Measurements from ENCODE around the gene RPS6KA2.

The RPS6KA2 gene

GRCh38 chr6:166485651-166486535, 141.2 kb downstream of the RPS6KA2 start:
- DNase-seq (ENCODE audit: low read depth in 2 of 2): no peak

GRCh38 chr6:166484863-166485262, 142.2 kb downstream of the RPS6KA2 start:
- DNase-seq (ENCODE audit: low read depth in 2 of 2): no peak

- DNase-seq (ENCODE audit: low read depth in 2 of 2): no peak
Observed at GRCh38 chr6:166483573-166484250, 143.3 kb downstream of the RPS6KA2 start.

- DNase-seq (ENCODE audit: low read depth in 2 of 2): no peak
Observed at GRCh38 chr6:166483026-166483425, 144.0 kb downstream of the RPS6KA2 start.

- no peak for DNase-seq (ENCODE audit: low read depth in 2 of 2)
Observed at GRCh38 chr6:166478782-166479592, 148.1 kb downstream of the RPS6KA2 start.

- DNase-seq (ENCODE audit: low read depth in 2 of 2): no peak
Observed at GRCh38 chr6:166477647-166478365, 149.2 kb downstream of the RPS6KA2 start.

GRCh38 chr6:166476634-166477215, 150.3 kb downstream of the RPS6KA2 start:
- DNase-seq (ENCODE audit: low read depth in 2 of 2): no peak

GRCh38 chr6:166476061-166476591, 150.9 kb downstream of the RPS6KA2 start:
- DNase-seq (ENCODE audit: low read depth in 2 of 2): no peak

GRCh38 chr6:166474721-166475565, 152.1 kb downstream of the RPS6KA2 start:
- no peak for DNase-seq (ENCODE audit: low read depth in 2 of 2)

GRCh38 chr6:166473886-166474571, 153.0 kb downstream of the RPS6KA2 start:
- no peak for DNase-seq (ENCODE audit: low read depth in 2 of 2)

- no peak for DNase-seq (ENCODE audit: low read depth in 2 of 2)
Observed at GRCh38 chr6:166472636-166473035, 154.4 kb downstream of the RPS6KA2 start.

GRCh38 chr6:166471797-166472260, 155.2 kb downstream of the RPS6KA2 start:
- no peak for DNase-seq (ENCODE audit: low read depth in 2 of 2)

GRCh38 chr6:166470863-166471410, 156.1 kb downstream of the RPS6KA2 start:
- DNase-seq (ENCODE audit: low read depth in 2 of 2): no peak

- no peak for DNase-seq (ENCODE audit: low read depth in 2 of 2)
Observed at GRCh38 chr6:166470029-166470862, 156.8 kb downstream of the RPS6KA2 start.

- no peak for DNase-seq (ENCODE audit: low read depth in 2 of 2)
Observed at GRCh38 chr6:166469426-166469961, 157.6 kb downstream of the RPS6KA2 start.

- DNase-seq (ENCODE audit: low read depth in 2 of 2): no peak
Observed at GRCh38 chr6:166467436-166468000, 159.5 kb downstream of the RPS6KA2 start.

Data from stimulated activated CD8-positive, alpha-beta memory T cell treated with anti-CD3 and anti-CD28 coated beads, Interleukin-7, amount 100 ng/mL, for 4 hours (primary cell).